ENCODE results near the gene ATP5ME. TPM values are rescaled to one million over a fixed set of nuclear protein-coding genes. Genes with fewer than 3 reads are reported as not detected.

Gene ATP5ME
- total and polyA plus RNA-seq, 2 of the 13 experiments (the other 11 are each of a cell fraction or from before 2014, with no cell fraction given) = 305 to 753 TPM

DNA sequence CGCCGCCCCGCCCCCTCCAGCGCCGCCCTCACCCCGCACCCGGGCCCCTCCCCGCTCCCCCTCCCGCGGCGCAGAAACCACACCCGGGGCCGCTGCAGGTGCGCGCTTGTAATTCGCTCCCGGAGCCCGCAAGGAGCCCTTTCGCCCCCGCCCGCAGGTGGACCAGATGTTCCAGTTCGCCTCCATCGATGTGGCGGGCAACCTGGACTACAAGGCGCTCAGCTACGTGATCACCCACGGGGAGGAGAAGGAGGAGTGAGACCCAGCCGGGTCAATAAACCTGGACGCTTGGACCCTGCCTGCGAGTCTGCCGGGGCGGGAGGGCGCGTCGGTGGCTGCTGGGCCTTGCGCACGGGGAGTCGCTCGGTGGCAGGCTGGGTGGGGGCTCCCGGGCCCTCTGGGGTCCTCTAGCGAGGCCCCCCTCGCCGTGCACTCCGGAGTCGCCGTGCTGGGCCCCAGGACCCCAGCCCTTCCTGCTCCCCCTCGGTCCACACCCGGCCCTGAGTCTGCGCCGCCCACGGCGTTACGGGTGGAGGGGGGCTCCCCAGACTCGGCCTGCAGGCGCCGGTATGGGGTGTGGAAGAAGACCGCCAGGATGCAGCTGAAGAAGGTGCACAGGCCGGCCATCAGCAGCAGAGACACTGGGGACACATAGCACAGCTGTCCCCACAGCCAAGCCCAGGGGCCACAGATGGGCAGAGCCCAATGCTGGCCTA, 7.8 kb upstream of the ATP5ME start (continued):
- TF ChIP-seq ZNF510 (CRISPR knock-in tag; IDR thresholded peaks at IDR 0.05; ENCODE audit: low read depth) (no peak), SKIL (CRISPR knock-in tag; IDR thresholded peaks at IDR 0.05; ENCODE audit: borderline replicate concordance) (peak; percentile 38; the same call in 1 of the 2 replicates), PHF20 (CRISPR knock-in tag; IDR thresholded peaks at IDR 0.05) (0 out of 2 replicates have a peak, but pooled peaks have one; percentile 42), SALL1 (CRISPR knock-in tag; IDR thresholded peaks at IDR 0.05) (peak; percentile 45; the same call in 1 of the 2 replicates), IKZF4 (CRISPR knock-in tag; IDR thresholded peaks at IDR 0.05; ENCODE audit: borderline replicate concordance, low read depth, not compliant biosample characterization) (no peak), ZNF329 (CRISPR knock-in tag; IDR thresholded peaks at IDR 0.05; ENCODE audit: low read depth) (no peak), SRY (CRISPR knock-in tag; IDR thresholded peaks at IDR 0.05) (no peak), ZNF761 (CRISPR knock-in tag; conservative IDR thresholded peaks at IDR 0.05) (no peak), ZNF546 (CRISPR knock-in tag; conservative IDR thresholded peaks at IDR 0.05) (no peak), NFATC3 (CRISPR knock-in tag; IDR thresholded peaks at IDR 0.05) (no peak), POLR2G (IDR thresholded peaks at IDR 0.05; ENCODE audit: low read depth, low read length) (peak; percentile 39), TOE1 (CRISPR knock-in tag; IDR thresholded peaks at IDR 0.05) (no peak), ZFP90 (CRISPR knock-in tag; IDR thresholded peaks at IDR 0.05; ENCODE audit: borderline replicate concordance) (peak; percentile 45; the same call in 1 of the 2 replicates), ZNF30 (CRISPR knock-in tag; IDR thresholded peaks at IDR 0.05) (no peak), ZNF383 (CRISPR knock-in tag; IDR thresholded peaks at IDR 0.05; ENCODE audit: borderline replicate concordance) (no peak), RORA (CRISPR knock-in tag; IDR thresholded peaks at IDR 0.05) (no peak), THAP11 (CRISPR knock-in tag; IDR thresholded peaks at IDR 0.05) (0 out of 2 replicates have a peak, but pooled peaks have one; percentile 14), ZC3H13 (CRISPR knock-in tag; IDR thresholded peaks at IDR 0.05) (peak; percentile 76), RBFOX2 (IDR thresholded peaks at IDR 0.05; ENCODE audit: low read depth, low read length) (peak; percentile 39; the same call in 1 of the 2 replicates), POLR2AphosphoS5 (IDR thresholded peaks at IDR 0.05; ENCODE audit: low read depth, low read length) (peak; percentile 60), SOX6 (IDR thresholded peaks at IDR 0.05) (no peak), SOX6 (CRISPR knock-in tag; IDR thresholded peaks at IDR 0.05) (no peak), GABPB1 (CRISPR knock-in tag; IDR thresholded peaks at IDR 0.05) (peak; percentile 22; the same call in 1 of the 2 replicates), NFYB (CRISPR knock-in tag; IDR thresholded peaks at IDR 0.05) (no peak), MAFK (conservative IDR thresholded peaks at IDR 0.05 in 1 of 2, IDR thresholded peaks at IDR 0.05 in 1 of 2; ENCODE audit: low read length in 2 of 2) (no peak), EP300 (IDR thresholded peaks at IDR 0.05; ENCODE audit: low read depth in 2 of 2, low read length in 2 of 2) (no peak), EP300 (CRISPR knock-in tag; IDR thresholded peaks at IDR 0.05; ENCODE audit: borderline replicate concordance) (no peak)
- TF ChIP-seq, protein P1, sequence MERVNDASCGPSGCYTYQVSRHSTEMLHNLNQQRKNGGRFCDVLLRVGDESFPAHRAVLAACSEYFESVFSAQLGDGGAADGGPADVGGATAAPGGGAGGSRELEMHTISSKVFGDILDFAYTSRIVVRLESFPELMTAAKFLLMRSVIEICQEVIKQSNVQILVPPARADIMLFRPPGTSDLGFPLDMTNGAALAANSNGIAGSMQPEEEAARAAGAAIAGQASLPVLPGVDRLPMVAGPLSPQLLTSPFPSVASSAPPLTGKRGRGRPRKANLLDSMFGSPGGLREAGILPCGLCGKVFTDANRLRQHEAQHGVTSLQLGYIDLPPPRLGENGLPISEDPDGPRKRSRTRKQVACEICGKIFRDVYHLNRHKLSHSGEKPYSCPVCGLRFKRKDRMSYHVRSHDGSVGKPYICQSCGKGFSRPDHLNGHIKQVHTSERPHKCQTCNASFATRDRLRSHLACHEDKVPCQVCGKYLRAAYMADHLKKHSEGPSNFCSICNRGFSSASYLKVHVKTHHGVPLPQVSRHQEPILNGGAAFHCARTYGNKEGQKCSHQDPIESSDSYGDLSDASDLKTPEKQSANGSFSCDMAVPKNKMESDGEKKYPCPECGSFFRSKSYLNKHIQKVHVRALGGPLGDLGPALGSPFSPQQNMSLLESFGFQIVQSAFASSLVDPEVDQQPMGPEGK (CRISPR knock-in tag; IDR thresholded peaks at IDR 0.05) = peak; percentile 49

Data from HepG2 (cell line).